ENCODE measurements around the gene MVB12B.

The MVB12B gene

GRCh38 chr9:126453156-126453963, 126.7 kb downstream of the MVB12B start:
- no peak for DNase-seq (ENCODE audit: low spot score)

GRCh38 chr9:126454215-126454614, 127.6 kb downstream of the MVB12B start:
- no peak for DNase-seq (ENCODE audit: low spot score)

GRCh38 chr9:126454795-126455194, 128.2 kb downstream of the MVB12B start:
- no peak for DNase-seq (ENCODE audit: low spot score)

- peak; percentile 34 for DNase-seq (ENCODE audit: low spot score)
Observed at GRCh38 chr9:126456441-126457174, 130.0 kb downstream of the MVB12B start.

GRCh38 chr9:126457175-126457547, 130.5 kb downstream of the MVB12B start:
- DNase-seq (ENCODE audit: low spot score): no peak

DNA sequence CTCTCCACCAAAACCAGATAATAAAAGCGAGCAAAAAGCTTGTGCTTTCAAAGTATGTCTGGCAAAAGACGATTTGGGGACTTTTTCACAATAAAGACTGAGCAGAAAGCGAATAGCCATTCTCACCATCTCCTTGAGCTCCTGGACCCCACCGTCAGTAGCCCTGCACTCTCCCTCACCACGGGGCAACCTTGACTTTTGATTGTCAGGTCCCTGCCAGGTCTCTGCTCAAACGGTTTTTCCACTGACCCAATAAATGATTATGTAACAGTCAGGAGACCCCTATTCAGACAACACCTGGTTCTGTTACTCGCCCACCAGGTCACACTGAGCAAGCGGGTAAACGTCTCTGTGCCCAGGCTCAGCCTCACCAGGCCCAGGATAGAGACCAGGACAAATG, 131.3 kb downstream of the MVB12B start:
- DNase-seq (ENCODE audit: low spot score): no peak

DNA sequence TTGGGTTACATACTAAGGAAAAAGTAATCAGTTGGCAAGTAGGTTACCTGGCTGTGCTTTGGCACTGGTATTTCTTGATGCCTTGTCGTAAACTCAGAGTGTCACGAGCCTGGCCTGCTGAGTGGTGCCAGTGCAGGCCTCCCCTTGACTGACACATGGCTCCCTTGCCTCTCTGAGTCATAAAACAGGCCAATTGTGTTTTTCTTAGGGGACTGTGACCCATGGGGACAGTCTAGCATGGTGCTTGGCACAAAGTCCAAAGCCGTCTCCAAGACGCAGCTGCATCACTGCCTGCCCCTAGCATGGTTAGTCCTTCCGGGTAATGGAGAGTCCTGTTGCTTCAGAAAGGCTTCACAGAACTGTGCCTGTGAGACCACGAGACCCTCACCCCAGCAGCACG, 132.5 kb downstream of the MVB12B start:
- DNase-seq (ENCODE audit: low spot score): no peak

GRCh38 chr9:126459546-126459945, 132.9 kb downstream of the MVB12B start:
- DNase-seq (ENCODE audit: low spot score): no peak

DNA sequence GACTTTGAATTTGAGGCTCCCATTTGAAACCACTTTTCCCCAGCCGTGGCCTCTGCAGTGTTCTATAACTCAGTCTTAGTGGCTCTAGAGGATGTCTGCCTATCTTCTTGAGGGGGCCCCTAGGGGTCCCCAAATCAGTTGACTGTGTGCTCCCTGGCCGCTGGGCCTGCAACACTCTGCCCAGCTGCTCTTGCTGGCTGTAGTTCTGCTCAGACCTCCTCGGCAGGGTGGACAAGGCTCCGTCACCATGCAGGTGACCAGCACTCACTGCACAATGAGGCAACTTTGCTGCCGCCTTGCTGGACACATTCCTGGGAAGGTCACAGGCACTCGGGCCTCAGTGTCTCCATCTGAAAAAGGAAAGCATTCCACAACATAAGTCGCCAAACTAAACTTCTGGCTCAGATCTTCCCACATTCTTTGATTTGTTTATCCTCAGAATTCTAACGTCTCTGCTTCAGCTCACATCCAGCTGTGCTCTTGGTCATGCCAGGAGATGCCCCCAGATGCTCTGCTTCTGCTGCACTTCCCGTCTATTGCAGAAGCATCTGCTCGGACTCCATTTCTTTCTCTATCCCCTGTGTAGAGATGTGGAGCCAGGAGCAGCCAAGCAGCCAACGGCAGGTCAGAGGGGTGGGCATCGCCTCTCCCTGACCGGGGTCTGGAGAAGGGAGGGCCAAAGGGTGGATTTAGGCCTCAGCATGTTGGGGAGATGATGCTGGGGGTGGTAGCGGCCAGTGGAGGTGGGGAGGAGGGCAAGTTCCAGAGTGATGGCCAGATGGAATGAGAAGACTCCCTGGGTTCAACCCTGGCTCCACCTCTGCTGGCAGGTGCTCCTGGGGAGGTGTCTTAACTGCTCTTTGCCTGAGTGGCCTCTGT, 133.6 kb downstream of the MVB12B start:
- DNase-seq (ENCODE audit: low spot score): no peak

- no peak for DNase-seq (ENCODE audit: low spot score)
Observed at GRCh38 chr9:126461029-126461428, 134.4 kb downstream of the MVB12B start.

- no peak for DNase-seq (ENCODE audit: low spot score)
Observed at GRCh38 chr9:126461608-126462007, 135.0 kb downstream of the MVB12B start.

- DNase-seq (ENCODE audit: low spot score): no peak
Observed at GRCh38 chr9:126462617-126463016, 136.0 kb downstream of the MVB12B start.

DNA sequence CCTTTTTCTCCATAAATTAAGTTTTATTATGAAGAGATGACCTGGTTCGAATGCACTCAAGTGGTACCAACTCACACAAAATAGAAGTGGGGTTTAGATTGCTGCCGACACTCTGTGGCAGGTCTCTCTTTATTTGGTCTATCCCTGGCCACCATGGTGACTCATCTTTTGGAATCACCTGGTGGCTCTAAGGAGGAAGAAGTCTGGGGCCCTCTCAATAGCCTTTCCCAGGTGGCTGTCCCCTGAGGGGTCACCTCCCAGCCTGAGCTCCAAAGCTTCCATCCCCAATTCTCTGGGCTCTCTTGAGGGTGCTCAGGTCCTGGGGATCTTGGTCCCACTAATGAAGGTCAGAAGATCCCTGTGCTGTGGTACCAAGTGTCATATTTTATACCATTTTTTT, 136.8 kb downstream of the MVB12B start:
- DNase-seq (ENCODE audit: low spot score): no peak

GRCh38 chr9:126464694-126465441, 138.2 kb downstream of the MVB12B start:
- DNase-seq (ENCODE audit: low spot score): no peak

DNA sequence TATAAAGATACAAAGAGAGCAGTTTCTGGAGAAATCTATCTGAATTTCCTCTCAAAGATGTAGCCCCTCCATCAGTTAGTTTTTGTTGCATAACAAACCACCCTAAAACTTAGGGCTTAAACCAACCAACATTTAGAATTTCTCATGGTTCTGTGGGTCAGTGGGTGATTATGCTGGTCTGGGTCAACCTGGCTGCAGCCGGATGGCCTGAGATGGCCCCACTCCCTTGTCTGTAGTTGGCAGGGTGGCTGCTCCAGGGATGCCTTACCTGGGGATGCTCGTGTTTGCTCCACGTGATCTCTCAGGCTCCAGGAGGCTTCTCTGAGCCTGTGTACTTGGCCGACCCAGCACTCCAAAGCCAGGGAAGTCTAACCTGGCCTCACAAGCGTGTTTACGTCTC, 139.3 kb downstream of the MVB12B start:
- no peak for DNase-seq (ENCODE audit: low spot score)

- DNase-seq (ENCODE audit: low spot score): no peak
Observed at GRCh38 chr9:126468141-126468825, 141.7 kb downstream of the MVB12B start.

DNA sequence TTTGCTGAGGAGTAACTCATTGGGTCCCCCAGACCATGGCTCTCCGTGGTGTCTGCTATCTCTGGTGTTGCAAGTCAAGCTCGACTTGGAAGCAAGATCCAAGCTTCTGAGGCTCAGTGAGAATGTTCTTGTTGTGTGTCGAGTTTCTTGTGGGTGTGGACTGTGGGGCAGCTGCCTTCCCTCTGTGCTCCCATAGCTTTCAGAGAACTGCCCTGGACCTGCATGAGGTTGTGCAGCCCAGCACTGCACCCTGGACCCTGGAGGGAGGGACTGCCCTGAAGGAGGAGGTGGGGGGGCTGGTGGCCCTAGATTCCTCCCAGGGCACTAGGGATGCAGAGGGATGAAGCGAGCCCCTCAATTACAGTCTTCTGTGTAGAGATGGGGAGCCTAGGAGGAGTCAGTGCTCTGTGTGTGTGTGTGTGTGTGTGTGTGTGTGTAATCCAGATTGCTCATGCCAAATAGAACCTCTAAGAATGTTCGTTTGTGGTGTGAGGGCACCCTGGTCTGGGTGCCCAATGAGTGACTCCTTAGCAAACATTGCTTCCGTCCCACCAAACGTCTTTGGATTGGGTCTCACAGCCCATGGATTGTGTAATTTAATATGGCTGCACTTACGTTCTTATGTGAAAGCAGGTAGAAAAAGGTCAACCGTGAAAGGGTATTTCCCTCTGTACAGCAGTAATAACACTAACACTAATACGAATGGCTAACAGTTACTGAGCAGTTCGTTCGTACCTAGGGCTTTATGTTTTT, 143.8 kb downstream of the MVB12B start:
- no peak for DNase-seq (ENCODE audit: low spot score)

DNA sequence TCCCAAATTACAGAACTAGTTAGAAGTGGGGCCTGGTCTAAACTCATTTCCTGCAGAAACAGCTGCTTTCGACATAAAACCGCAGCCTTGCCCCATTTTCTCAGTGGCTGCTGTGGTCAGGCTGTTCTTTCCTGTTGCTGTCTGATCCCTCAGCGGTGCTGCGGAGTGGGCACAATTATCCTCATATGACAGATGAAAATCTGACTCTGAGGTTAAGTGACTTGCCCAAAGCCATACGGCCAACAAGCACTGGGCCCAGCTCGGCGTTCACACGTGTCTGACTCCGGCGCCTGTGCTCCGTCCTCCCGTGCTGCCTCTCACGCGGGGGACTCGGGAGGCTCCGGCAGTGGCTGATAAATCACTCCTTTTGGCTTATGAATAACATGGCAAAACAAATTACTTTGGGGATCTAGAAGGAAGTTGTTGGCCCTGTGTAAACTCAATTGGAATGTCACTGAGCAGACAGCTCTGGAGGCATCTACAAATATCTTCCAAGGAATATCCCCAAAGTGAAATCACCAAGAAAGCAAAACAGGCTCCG, 144.5 kb downstream of the MVB12B start:
- peak; percentile 89 for DNase-seq (ENCODE audit: low spot score)

GRCh38 chr9:126472198-126472947, 145.7 kb downstream of the MVB12B start:
- DNase-seq (ENCODE audit: low spot score): no peak

GRCh38 chr9:126472948-126473298, 146.3 kb downstream of the MVB12B start:
- DNase-seq (ENCODE audit: low spot score): no peak
